Upper lobe of left lung (tissue), 4 donors: ENCODE data around the gene WBP1.

Experiments
- CTCF ChIP-seq, 6 experiments: fragments of 450-650 bp in 4 of 6; fragments of 200-600 bp in 2 of 6; sonication (generic) in 2 of 6; IDR thresholded peaks; one replicate each; pipeline ENCODE4 v1.5.1; 2016 to 2019; ENCODE audit warnings: antibody characterized with exemption in 6 of 6
- POLR2A ChIP-seq, 4 donors: fragments of 450-650 bp; IDR thresholded peaks; one replicate each; pipeline ENCODE4 v1.5.1; 2016 to 2017; ENCODE audit warnings: antibody characterized with exemption in 4 of 4, mild to moderate bottlenecking in 2 of 4
- POLR2AphosphoS5 ChIP-seq, 2 donors: sonication (generic); formaldehyde crosslinking; IDR thresholded peaks; one replicate each; pipeline ENCODE4 v1.5.1; 2017; ENCODE audit warnings: antibody characterized with exemption in 2 of 2

DNA sequence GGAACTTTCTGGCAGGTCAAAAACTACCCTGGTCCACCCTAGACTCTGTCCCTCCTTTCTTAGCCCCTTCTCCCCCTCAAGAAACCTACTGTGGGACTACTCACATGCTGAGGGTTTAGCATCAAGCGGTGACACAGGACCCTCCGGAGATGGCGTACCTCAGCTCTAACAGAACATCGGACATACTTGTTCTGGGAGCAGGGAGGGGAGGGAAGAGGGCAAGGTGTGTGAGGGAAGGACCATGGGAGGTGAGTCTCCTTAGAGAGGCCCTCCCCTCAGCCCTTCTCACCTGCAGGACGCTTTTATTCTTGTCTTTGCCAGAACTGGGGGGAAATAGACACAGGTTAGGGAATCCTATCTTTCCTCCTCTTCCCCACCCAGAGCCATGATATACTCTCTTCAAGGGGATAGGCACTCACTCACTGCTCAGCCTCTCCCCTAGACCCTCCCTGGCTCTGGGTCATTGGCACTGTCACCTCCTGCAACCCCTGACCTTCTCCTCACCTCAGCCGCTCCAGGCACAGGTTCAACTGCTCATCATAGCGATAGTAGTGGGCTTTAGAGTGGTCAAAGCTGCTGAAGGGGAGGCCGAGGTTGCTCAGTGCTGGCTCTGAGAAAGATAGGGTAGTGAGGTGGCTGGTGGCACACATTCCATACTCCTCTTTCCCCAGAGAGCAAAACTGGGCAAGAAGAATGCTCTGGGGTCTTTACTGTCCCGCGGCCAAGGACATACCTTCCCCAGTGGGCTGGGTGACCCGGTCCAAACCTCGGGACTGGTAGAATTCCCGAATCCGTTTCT, 47.4 kb downstream of the WBP1 start:
- no peak for TF ChIP-seq POLR2A (IDR thresholded peaks at IDR 0.05)
- TF ChIP-seq CTCF (IDR thresholded peaks at IDR 0.05): no peak
- TF ChIP-seq POLR2AphosphoS5 (IDR thresholded peaks at IDR 0.05): no peak
